HG02588 (cell line): ENCODE measurements around the gene KLHL34.

Source experiments
- ATAC-seq: cut with Tn5 transposase; IDR thresholded peaks from one replicate; pipeline ENCODE4 v1.9.1; 2021; ENCODE audit warnings: mild to moderate bottlenecking, moderate library complexity; ENCODE audit not compliant: unreplicated experiment

Gene KLHL34

GRCh38 chrX:21656587-21657317, 1.4 kb downstream of the KLHL34 start:
- no peak for ATAC-seq

GRCh38 chrX:21655901-21656586, 2.1 kb downstream of the KLHL34 start:
- ATAC-seq, result no peak

DNA sequence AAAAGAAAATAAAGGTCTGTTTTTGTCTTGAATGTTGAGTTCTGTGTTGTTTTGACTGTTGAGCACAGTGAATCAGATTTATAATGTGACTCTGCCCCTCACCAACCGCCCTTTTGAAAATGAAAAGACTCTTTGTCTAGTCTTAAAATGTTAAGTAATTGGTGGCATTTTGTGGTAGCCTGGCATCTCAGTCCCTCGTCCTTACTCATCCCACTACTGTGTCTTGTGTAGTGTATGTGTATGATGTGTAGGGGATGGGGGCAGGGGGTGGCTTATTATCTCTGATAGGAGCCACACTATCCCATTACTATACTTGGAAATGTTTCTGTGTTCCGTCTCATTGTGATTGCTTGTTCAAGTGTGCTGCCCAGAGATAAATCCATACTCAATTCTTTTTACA, 12.2 kb downstream of the KLHL34 start:
- no peak for ATAC-seq

DNA sequence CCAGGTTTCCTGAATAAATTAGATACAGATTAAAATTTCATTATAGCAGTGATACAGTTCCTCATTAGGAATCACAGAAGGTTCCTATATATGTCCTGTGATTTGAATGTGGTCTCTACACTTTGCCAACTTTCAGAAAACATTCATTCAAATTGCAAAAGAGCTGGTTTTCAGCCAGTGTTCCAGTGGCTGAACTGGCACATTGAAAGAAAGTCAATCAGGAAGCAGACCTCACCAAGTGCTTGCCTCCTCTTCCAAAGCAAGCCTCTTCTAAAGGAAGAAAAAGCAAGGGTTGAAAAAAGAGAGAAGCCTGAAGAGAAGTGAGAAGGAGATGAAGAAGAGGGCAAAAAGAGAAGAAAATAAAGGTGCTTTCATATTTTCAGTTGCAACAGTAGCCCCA, 12.7 kb downstream of the KLHL34 start:
- no peak for ATAC-seq

GRCh38 chrX:21639775-21640174, 18.4 kb downstream of the KLHL34 start:
- no peak for ATAC-seq

- no peak for ATAC-seq
Observed at GRCh38 chrX:21638311-21638710, 19.8 kb downstream of the KLHL34 start.

DNA sequence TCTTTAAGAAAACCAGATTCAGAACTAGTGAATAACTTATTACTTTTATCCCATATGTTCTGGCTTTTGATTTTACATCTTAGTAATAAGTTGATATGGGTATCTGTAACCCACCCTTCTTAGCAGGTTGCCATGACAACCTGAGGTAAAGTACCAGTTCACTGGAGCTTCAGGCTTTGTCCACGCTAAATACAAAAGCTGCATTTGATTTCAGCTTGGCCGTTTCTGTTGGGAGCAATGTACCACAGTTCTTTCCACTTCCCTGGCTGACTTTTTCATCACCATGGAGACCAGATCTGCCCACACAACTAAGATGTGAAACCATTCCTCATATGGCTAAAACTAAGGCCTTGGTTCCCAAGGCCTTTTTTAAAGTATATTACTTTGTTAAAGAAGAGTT, 26.1 kb downstream of the KLHL34 start:
- ATAC-seq, result no peak

DNA sequence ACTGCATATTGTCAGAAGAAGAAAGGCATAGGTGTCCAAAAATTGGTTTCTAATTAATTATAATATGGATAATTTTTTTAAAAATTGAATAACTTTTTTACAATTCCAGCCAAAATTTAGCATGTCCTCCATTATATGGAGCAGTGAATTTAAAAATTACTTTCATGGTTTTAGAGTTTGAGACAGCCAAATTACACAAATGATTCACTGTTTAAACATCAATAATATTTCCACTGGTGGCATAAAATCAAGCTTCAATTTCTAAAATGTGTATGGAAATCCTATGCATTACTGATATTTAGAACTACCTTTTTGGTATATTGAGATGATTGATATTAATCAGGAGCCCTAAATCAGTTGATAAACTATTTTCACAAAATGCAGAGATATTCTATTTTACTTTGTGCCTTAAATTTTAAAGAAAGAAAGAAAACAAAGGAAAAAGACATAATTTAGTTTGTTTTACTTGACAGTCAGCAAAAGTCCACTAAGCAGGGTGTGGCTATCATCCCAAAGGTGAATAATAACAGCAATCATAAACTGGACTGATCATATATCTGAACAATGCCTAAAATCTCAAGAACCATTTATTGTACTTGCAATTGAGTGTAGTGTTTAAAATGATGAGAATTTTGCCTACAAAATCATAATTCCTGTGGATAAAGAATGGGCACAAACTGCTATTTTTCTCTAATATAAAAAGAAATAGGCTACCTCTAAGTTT, 34.2 kb downstream of the KLHL34 start:
- no peak for ATAC-seq

DNA sequence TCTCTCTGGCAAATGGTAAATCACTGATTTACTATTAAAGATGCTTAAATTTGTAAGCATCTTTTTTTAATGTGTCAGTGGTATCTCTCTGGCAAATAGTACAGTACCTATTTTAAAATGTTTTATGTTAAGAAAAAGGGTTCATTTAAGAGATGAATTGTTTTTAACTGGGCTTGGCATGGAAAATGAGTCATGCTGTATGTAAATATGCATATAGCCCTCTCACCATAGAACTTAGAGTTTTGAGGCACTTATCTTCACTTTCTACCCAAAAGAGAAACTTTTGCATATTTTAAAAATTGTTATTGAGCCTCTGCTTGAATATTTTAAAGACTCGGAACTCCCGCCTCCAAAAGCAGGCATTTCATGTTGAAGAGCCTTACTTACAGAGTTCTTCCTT, 37.9 kb downstream of the KLHL34 start:
- ATAC-seq, result no peak

DNA sequence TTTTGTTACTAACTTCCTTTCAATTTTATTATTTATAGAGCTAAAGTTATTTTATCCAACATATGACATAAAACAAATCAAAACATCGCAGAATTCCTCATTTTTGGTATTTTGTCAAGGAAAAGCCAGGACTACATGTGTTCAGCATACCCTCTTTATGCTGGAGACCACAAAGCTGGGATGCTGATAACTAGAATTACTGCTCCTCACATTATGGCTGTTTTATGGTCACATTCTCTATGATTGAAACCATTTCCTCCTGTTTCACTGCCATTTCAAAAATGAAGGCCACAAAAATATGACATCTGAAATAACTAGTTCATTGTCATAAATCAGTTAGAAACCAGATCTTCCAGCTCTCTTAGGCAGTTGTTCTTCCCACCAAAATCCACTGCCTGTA, 41.7 kb downstream of the KLHL34 start:
- no peak for ATAC-seq

- ATAC-seq, result no peak
Observed at GRCh38 chrX:21612154-21612553, 46.0 kb downstream of the KLHL34 start.

GRCh38 chrX:21610168-21610567, 48.0 kb downstream of the KLHL34 start:
- ATAC-seq, result no peak

DNA sequence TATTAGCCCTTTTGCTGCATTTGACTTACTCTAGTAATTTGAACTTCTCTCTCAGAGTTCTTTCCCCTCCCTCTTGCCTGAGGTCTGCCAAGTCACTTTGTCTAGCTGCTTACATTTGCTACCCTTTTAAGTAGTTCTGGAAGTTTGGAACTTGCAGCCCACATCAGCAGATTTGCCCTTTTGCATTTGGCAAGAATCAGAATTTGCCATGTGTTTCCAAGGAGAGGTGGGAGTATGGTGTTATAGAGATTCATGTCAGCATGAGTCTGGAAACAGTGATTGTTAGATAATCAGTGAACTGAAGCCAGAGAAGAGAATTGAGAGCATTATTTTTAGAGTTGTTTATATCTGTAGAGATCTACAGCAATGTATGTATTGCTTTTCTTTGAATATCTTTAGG, 52.1 kb downstream of the KLHL34 start:
- no peak for ATAC-seq
